WERI-Rb-1 (cell line): ENCODE results near the gene B4GALNT4.
"Not testable (repeated sequence)": the region's sequence is repeated elsewhere in the genome, so short reads cannot be mapped to it uniquely, and the experiment has no call there.

Experiments used
- DNase-seq: peaks from one replicate; pipeline ENCODE4 v3.0.0-alpha.2; 2020
- H3K27ac ChIP-seq: fragments of 250-450 bp; sonication (Bioruptor Pico); 2 replicates; pipeline ENCODE4 v1.5.1; 2020; ENCODE audit warnings: mild to moderate bottlenecking, moderate library complexity
- H3K27me3 ChIP-seq: fragments of 250-450 bp; sonication (Bioruptor Pico); 2 replicates; pipeline ENCODE4 v1.5.1; 2021; ENCODE audit warnings: mild to moderate bottlenecking, low read depth, moderate library complexity; ENCODE audit not compliant: insufficient read depth, severe bottlenecking
- H3K36me3 ChIP-seq: fragments of 250-450 bp; sonication (Bioruptor Pico); 2 replicates; pipeline ENCODE4 v1.5.1; 2020; ENCODE audit warnings: mild to moderate bottlenecking, moderate library complexity
- H3K4me3 ChIP-seq: 2 replicates; pipeline ENCODE4 v1.5.1; 2011; ENCODE audit warnings: low read depth, mild to moderate bottlenecking, control low read depth, low read length
- H3K9me3 ChIP-seq: fragments of 250-450 bp; sonication (Bioruptor Pico); 2 replicates; pipeline ENCODE4 v1.5.1; 2021; ENCODE audit warnings: mild to moderate bottlenecking, moderate library complexity; ENCODE audit not compliant: severe bottlenecking
- TF ChIP-seq, protein P1 (sequence below): IDR thresholded peaks from 2 replicates; pipeline ENCODE4 v1.5.1; 2011; ENCODE audit warnings: low read depth, mild to moderate bottlenecking, control low read depth, inconsistent platforms, low read length

The B4GALNT4 gene

DNA sequence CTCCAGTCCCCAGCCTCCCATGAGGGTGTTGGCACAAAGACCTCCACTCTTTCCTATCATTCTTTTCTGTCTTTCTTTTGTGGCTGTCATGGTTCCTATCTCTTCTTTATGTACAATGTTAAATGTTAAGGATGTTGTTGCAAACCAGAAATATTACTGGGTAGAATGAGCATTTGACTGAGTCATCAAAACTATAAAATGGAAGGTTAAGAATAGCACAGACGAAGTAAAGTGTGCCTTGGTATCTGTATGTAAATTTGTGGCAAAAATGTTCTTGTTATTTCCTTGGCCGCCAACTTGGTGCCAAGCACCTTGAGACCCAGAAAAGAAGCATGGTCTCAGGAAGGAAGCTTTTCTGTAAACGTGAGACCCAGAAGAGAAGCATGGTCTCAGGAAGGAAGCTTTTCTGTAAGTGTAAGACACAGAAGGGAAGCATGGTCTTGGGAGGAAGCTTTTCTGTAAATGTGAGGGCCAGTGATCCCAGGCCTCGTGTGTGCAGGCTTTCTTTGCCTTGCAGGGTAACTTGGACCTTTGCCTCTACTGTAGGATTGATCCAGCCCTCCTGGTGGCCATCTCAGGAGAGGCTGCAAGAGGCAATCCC, 18.0 kb downstream of the B4GALNT4 start:
- DNase-seq: no peak
- TF ChIP-seq, protein P1, sequence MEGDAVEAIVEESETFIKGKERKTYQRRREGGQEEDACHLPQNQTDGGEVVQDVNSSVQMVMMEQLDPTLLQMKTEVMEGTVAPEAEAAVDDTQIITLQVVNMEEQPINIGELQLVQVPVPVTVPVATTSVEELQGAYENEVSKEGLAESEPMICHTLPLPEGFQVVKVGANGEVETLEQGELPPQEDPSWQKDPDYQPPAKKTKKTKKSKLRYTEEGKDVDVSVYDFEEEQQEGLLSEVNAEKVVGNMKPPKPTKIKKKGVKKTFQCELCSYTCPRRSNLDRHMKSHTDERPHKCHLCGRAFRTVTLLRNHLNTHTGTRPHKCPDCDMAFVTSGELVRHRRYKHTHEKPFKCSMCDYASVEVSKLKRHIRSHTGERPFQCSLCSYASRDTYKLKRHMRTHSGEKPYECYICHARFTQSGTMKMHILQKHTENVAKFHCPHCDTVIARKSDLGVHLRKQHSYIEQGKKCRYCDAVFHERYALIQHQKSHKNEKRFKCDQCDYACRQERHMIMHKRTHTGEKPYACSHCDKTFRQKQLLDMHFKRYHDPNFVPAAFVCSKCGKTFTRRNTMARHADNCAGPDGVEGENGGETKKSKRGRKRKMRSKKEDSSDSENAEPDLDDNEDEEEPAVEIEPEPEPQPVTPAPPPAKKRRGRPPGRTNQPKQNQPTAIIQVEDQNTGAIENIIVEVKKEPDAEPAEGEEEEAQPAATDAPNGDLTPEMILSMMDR: no peak

GRCh38 chr11:389369-389768, 20.1 kb downstream of the B4GALNT4 start:
- H3K4me3 ChIP-seq, H3K36me3 ChIP-seq, H3K27ac ChIP-seq, DNase-seq, H3K27me3 ChIP-seq: not testable (repeated sequence)
- peaks cover 14% of the 10 kb centered on the region for H3K9me3 ChIP-seq

More for the DNA sequence above, 18.0 kb downstream of the B4GALNT4 start:
- Histone ChIP-seq H3K27me3 (no peaks in the 10 kb centered on the region), H3K4me3 (no peak overlapping the region), H3K36me3 (peaks cover 6% of the 10 kb centered on the region), H3K27ac (no peak overlapping the region), H3K9me3 (peaks cover 14% of the 10 kb centered on the region)

- H3K36me3 ChIP-seq: no peaks in the 10 kb centered on the region
- peaks cover 14% of the 10 kb centered on the region for H3K9me3 ChIP-seq
- no peak overlapping the region for H3K4me3 ChIP-seq
- peak; percentile 71 for DNase-seq
- no peak overlapping the region for H3K27ac ChIP-seq
- TF ChIP-seq, protein P1: peak; percentile 60
- H3K27me3 ChIP-seq: no peaks in the 10 kb centered on the region
These were observed 20.9 kb downstream of the B4GALNT4 start for GRCh38 chr11:390175-390574.

- TF ChIP-seq, protein P1: no peak
- DNase-seq: no peak
- no peak overlapping the region for H3K4me3 ChIP-seq
- H3K27me3 ChIP-seq: no peaks in the 10 kb centered on the region
- no peaks in the 10 kb centered on the region for H3K36me3 ChIP-seq
- H3K9me3 ChIP-seq: peaks cover 6% of the 10 kb centered on the region
- H3K27ac ChIP-seq: no peak overlapping the region
These were observed 22.1 kb downstream of the B4GALNT4 start for GRCh38 chr11:391117-392017.

- TF ChIP-seq, protein P1: no peak
- H3K27ac ChIP-seq: no peak overlapping the region
- no peaks in the 10 kb centered on the region for H3K36me3 ChIP-seq
- no peak overlapping the region for H3K4me3 ChIP-seq
- no peak for DNase-seq
- no peaks in the 10 kb centered on the region for H3K9me3 ChIP-seq
- H3K27me3 ChIP-seq: no peaks in the 10 kb centered on the region
These were observed 22.9 kb downstream of the B4GALNT4 start for GRCh38 chr11:392102-392777.
